Measurements from ENCODE around the gene POLE.

The POLE gene

GRCh38 chr12:132686825-132687210 lies 324 bp downstream of the POLE start:
- no peaks in the 10 kb centered on the region for H3K9me3 ChIP-seq
- H3K4me1 ChIP-seq (ENCODE audit: control insufficient read depth in 1 of 2, insufficient read depth in 1 of 2, low read depth in 1 of 2, low read length in 1 of 2) = peaks cover 11 to 14% of the 10 kb centered on the region in 2 experiments
- H3K4me3 ChIP-seq (ENCODE audit: low read depth in 1 of 2, low read length in 1 of 2) = peak overlapping the region; percentile 72 to 88
- no peaks in the 10 kb centered on the region for H3K36me3 ChIP-seq
- peak overlapping the region; percentile 52 for H3K27ac ChIP-seq
- peaks cover 9% of the 10 kb centered on the region for H3K27me3 ChIP-seq
- no peak for TF ChIP-seq CTCF (IDR thresholded peaks at IDR 0.05)

- Histone ChIP-seq H3K4me3 (ENCODE audit: low read depth in 1 of 2, low read length in 1 of 2) (no peak overlapping the region), H3K4me1 (ENCODE audit: control insufficient read depth in 1 of 2, insufficient read depth in 1 of 2, low read depth in 1 of 2, low read length in 1 of 2) (peaks cover 11 to 14% of the 10 kb centered on the region in 2 experiments), H3K36me3 (no peaks in the 10 kb centered on the region), H3K9me3 (no peaks in the 10 kb centered on the region), H3K27ac (no peak overlapping the region), H3K27me3 (peaks cover 9% of the 10 kb centered on the region)
- no peak for TF ChIP-seq CTCF (IDR thresholded peaks at IDR 0.05)
These were observed 1.7 kb downstream of the POLE start for GRCh38 chr12:132685400-132685799.

- H3K4me1 ChIP-seq (ENCODE audit: control insufficient read depth in 1 of 2, insufficient read depth in 1 of 2, low read depth in 1 of 2, low read length in 1 of 2) = peaks cover 0 to under 1% of the 10 kb centered on the region in 2 experiments
- no peaks in the 10 kb centered on the region for H3K27me3 ChIP-seq
- no peak overlapping the region for H3K4me3 ChIP-seq (ENCODE audit: low read depth in 1 of 2, low read length in 1 of 2)
- H3K36me3 ChIP-seq = peaks cover 74% of the 10 kb centered on the region
- H3K27ac ChIP-seq = no peak overlapping the region
- no peak for TF ChIP-seq CTCF (IDR thresholded peaks at IDR 0.05)
- no peaks in the 10 kb centered on the region for H3K9me3 ChIP-seq
These were observed 9.7 kb downstream of the POLE start for GRCh38 chr12:132677492-132677891.

GRCh38 chr12:132675757-132676432 lies 11.2 kb downstream of the POLE start:
- no peak for TF ChIP-seq CTCF (IDR thresholded peaks at IDR 0.05)
- Histone ChIP-seq H3K9me3 (no peaks in the 10 kb centered on the region), H3K4me1 (ENCODE audit: control insufficient read depth in 1 of 2, insufficient read depth in 1 of 2, low read depth in 1 of 2, low read length in 1 of 2) (peaks cover 8 to 12% of the 10 kb centered on the region in 2 experiments), H3K27ac (no peak overlapping the region), H3K27me3 (no peaks in the 10 kb centered on the region), H3K36me3 (peaks cover 79% of the 10 kb centered on the region), H3K4me3 (ENCODE audit: low read depth in 1 of 2, low read length in 1 of 2) (no peak overlapping the region)

GRCh38 chr12:132674561-132674960 lies 12.6 kb downstream of the POLE start:
- Histone ChIP-seq H3K4me1 (ENCODE audit: control insufficient read depth in 1 of 2, insufficient read depth in 1 of 2, low read depth in 1 of 2, low read length in 1 of 2) (peaks cover 8 to 12% of the 10 kb centered on the region in 2 experiments), H3K9me3 (no peaks in the 10 kb centered on the region), H3K27me3 (no peaks in the 10 kb centered on the region), H3K4me3 (ENCODE audit: low read depth in 1 of 2, low read length in 1 of 2) (no peak overlapping the region), H3K36me3 (peaks cover 84% of the 10 kb centered on the region), H3K27ac (no peak overlapping the region)
- TF ChIP-seq CTCF (IDR thresholded peaks at IDR 0.05) = no peak
